ENCODE data around the gene SENP1.

Gene SENP1

GRCh38 chr12:48015954-48016353 is 89.9 kb downstream of the SENP1 start:
- DNase-seq, result no peak

GRCh38 chr12:48015129-48015528 is 90.8 kb downstream of the SENP1 start:
- no peak for DNase-seq

GRCh38 chr12:48013287-48013686 is 92.6 kb downstream of the SENP1 start:
- no peak for DNase-seq

- no peak for DNase-seq
Measured at GRCh38 chr12:48012070-48012469, 93.8 kb downstream of the SENP1 start.

- DNase-seq, result no peak
Measured at GRCh38 chr12:48010366-48010970, 95.4 kb downstream of the SENP1 start.

DNA sequence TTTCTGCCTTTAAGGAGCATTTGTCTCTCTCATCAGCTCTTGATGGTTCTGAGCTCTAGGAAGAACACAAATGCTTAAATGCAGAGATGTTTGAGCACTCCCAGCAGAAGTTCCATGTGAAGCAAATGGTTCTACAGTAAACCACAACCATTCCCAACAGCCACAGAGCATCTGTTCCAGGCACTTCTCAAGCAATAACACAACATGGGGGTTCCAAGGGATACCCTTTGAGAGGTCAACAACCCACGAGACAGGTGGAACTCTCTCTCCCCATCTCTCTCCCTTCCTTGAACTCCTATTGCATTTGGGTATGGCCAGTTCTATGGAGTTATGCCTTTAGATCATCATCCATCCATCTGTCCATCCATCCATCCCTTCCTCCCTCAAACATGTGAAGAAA is 96.4 kb downstream of the SENP1 start:
- DNase-seq, result no peak

GRCh38 chr12:48008950-48009349 is 96.9 kb downstream of the SENP1 start:
- DNase-seq, result no peak

- DNase-seq, result no peak
Measured at GRCh38 chr12:48008349-48008748, 97.5 kb downstream of the SENP1 start.

GRCh38 chr12:48007206-48007605 is 98.7 kb downstream of the SENP1 start:
- no peak for DNase-seq

DNA sequence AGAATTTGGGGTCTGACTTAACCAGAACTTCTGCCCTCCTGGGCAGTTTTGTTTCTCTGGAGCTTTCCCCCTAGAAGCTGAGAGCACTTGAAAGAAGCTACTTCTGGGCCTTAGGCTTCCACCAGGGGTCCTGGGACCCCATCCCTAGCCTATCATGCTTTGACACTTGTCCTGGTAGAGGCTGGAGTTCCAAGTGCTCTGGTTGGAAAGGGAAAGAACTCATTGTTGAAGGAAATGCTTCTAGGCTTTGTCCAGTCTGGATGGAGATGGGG is 100.2 kb downstream of the SENP1 start:
- no peak for DNase-seq

- DNase-seq, result no peak
Measured at GRCh38 chr12:48005001-48005749, 100.7 kb downstream of the SENP1 start.

GRCh38 chr12:48004053-48004941 is 101.6 kb downstream of the SENP1 start, which contains the start of gene COL2A1:
TSS of gene COL2A1 (minus strand) at chr12:48004476. CDS start at chr12:48004321, 155 bp downstream.
- no peak for DNase-seq

DNA sequence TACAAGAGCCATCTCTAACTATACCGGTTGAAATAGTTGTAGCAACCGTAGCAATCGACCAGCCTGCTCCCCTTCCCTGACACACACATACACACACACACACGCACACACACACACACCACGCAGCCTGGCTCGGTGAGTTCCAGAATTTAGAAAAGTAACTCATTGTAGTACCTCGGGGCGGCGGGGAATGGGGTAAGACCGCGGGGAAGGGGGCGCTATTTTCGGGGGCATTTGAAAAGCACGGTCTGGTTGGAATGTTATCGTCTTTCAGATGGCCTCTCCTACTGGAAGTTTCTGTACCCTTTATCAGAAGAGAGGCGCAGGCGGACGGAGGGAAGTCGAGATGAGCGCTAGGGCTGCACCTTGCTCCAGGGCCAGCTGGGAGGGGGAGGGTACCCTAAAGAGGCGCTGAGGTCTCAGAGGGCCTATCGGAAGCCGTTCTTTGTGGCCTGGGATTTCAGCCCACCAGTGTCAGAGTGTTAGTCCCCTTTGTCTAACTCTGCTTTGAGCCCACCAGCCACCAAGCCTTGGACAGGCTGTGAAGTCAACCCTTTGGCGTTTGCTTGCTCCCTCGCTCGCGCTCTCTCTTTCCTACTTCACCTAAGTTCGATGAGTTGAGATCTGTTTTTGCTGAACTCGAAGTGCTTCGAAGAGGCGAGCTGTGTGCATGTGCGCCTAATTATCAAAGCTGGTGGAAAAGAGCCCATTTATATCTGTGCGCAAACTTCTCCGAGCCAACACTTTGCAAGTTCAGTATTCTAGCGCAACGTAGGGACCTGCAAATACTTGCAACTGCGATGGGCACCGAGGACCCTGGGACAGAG is 102.4 kb downstream of the SENP1 start:
- DNase-seq, result no peak

GRCh38 chr12:48002773-48003218 is 103.1 kb downstream of the SENP1 start:
- no peak for DNase-seq

DNA sequence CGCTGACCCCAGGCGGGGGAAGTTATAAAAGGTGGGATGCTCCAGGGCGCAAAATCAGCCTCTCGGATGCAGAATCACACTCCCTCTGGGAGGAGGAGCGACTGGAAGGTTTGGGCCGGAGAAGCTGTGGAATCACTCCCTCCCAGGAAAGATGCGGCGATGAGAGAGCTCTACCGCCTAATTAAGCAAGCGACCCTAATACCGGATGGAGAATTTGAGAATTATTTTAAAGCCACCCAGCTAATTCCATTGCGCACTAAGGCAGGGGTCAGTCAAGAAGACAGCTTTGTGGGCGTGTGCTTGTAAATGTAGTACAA is 103.5 kb downstream of the SENP1 start:
- DNase-seq, result no peak

DNA sequence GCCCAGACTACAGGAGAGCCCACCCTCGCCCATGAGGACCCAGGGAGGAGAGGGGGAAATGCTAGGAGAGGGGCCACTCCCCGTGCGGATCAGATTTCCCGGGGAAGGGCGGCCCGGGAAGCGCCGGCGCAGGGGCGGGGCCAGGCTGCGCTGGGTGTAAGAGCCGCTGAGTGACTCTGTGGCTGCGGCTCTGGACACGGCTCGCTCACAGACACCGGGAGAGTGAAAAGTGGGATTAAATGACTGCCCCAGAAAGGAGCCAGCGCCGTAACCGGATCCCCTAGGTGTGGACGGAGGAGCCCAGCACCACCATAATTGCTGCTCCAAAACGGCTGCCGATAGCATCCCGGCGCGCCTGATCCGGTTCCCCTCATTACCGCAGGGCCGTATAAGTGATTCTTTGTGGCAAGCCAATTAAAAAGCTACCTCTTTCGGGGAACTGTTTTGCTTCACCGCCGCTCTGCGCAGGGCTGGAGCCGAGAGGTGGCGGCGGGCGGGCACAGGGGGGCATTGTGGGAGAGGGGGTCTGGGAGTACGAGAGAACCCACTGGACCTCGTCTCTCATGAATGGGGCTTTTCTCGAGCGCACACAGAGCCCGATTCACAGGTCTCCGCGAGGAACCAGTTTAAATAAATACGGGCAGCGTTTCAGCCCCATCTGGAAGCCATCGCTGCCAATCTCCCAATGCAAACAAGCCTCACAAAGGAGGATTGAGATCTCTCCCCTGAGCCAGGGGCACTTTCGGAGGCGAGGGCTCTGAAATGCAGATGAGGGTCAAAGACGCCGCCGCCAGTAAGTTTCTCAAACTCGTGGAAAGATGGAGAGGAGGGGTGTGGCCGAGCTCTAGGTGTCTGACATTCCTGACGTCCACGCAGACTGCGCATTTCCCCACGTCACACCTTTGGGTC is 104.1 kb downstream of the SENP1 start:
- no peak for DNase-seq

GRCh38 chr12:48000878-48001504 is 104.9 kb downstream of the SENP1 start:
- no peak for DNase-seq

- no peak for DNase-seq
Measured at GRCh38 chr12:47999816-48000215, 106.1 kb downstream of the SENP1 start.

DNA sequence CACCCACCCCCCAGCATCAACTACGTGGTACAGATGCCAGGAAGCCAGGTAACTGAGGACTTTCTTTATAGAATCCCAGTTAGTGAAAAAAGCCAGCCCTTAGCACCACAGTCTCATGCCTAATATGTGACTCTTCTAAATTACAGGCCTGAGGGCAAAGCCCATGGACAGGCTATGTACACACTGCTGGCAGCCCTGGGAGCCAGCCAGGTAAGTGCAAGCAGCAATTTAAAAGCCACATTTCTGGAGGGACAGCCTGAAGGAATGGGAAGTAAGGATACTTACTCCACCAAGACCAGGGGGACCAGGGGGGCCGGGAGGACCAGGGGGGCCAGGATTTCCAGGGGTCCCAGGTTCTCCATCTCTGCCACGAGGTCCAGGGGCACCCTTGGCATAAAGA is 108.6 kb downstream of the SENP1 start:
- DNase-seq, result no peak

- DNase-seq, result peak; percentile 8
Measured at GRCh38 chr12:47995981-47996401, 109.9 kb downstream of the SENP1 start.

DNA sequence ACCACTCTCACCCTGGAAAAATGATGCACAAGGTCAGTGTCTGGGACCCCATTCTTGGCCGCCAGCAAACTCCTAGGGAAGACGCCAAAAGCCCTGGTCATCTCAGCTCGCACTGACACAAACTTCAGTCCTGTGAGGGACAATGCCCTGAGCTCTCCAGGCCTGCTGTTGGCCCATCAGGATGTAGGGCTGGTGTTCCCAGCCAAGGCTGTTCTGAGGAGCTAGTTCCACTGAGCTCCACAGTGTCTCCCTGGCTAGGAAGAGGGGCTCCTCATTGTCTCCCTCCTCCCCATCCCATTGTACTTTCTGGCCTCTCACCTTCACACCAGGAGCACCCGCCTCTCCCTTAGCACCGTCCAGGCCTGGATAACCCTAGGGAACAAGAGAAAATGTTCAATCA is 112.4 kb downstream of the SENP1 start:
- DNase-seq, result no peak

All from NCI-H446 treated with DMSO at 0.1 percent for 48 hours (cell line).